Erythroblast (primary cell): ENCODE measurements around the gene RELT.
A peak's percentile ranks its signal among the peaks of the same experiment; 100 is the strongest.

Experiments
- DNase-seq, 2 experiments: peaks; one replicate each; lab custom pipeline; 2025; lab: John Stamatoyannopoulos, UW
- GATA1 ChIP-seq: IDR thresholded peaks from 2 replicates; pipeline ENCODE4 v1.6.1; 2011; ENCODE audit warnings: low read depth, mild to moderate bottlenecking, control low read depth, low read length, moderate library complexity
- POLR2A ChIP-seq: IDR thresholded peaks from 2 replicates; pipeline ENCODE4 v1.6.1; 2011; ENCODE audit warnings: mild to moderate bottlenecking, low read length

Gene RELT

DNA sequence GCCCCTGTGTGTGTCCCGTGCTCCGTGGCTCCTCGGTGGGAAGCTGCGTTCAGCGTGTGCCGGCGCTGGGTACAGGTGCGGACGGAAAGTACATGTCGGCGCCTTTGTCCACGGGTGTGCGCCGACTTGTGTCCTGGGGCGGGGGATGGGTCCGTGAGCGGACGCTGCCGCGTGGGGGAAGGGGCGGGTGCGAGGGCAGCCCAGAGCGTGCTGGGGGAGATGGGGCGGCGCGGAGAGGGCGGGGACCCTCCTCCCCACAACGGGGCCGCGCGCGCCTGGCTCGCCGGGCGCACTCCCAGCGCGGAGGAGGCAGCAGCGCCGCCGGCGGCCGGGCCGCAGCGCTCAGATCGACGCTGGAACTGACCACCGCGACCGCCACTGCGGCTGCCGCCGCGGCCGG lies 33.6 kb upstream of the RELT start:
- no peak for DNase-seq
- no peak for TF ChIP-seq GATA1
- TF ChIP-seq POLR2A, result no peak

DNA sequence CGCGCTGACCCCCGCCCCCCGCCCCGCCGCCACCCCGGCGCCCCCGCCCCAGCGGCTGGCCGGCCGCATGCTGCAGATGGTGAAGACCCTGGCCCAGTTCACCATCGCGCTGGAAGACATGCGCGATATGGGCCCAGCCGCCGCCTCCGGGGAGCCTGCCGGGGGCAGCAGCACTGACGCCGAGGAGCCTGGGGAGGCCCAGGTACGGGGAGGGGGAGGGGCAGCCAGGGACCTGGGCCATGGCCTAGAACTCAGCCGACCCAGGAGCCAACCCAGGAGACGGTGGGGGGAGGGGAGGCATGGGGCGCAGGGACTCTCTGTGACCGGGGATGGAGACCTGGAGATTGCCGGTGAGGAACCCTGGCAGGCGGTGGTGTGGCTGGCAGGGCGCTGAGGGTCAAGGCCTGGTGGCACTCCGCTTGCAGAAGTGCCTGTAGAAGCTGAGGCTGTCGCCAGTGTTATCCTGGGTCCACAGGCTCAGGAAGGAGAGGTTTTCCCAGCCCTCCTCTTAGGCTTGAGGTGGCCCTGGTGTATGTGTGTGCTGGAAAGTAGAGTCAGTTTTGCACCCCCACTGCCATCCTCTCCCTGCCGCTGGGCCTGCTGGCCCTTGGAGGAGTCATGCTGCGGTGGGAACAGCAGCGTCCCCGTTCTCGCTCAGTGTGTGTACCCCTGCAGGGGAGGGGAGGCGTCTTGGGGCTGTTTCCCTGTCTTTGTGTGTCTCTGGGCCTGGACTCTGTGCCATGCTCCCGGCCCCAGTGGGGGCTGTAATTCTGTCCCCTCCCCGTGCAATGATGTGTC lies 32.9 kb upstream of the RELT start:
- TF ChIP-seq GATA1 (no peak), POLR2A (no peak)
- DNase-seq, result no peak

DNA sequence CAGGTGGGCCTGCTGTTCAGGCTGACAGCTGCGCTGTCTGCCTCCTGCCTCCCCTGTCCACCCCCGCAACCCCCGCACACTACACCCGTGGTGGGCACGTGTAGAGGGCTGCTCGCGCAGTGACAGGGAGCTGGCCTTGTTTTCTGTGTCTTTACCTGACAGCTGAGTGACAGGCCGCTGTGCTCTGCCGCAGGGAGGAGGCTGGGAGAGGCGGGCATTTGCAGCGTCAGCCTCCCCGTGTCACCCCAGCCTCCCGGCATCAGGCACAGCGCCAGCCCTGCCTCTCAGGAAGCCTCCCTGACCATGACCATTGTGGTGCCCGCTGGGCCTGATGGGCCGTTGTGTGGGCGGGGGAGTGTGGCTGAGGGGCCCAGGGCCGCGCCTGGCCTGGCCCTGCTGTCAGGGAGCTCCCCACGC lies 32.0 kb upstream of the RELT start:
- no peak for TF ChIP-seq GATA1
- TF ChIP-seq POLR2A, result no peak
- no peak for DNase-seq

DNA sequence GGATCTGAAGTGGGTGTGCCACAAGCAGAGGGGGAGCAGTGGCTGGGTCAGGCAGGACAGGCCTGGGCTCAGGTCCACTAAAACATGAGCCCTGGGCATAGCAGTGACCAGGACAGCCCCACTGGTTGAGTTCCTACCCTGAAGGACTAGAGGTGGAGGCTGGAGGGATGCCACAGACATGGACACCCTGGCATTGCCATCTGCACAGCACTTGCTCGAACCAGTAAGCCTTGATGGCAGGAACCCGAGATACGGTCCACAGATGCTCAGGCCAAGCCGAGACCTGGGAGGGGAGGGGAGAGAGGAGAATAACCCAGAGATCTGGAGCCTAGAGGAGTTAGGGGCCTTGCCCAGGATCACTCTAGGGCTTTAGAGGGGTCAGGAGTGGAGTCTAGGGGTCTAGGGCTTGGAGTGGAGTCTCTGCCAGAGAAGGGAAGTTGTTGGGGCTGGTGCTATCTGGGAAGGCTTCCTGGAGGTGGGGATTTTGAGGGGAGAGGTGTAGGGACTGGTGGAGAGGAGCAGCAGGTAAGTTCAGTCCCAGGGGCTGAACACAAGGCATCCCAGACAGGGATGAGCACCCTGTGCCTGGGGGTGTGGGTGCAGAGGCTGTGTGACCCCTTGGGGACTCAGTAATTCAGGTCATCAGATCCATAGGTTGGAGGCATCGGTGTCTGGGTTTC lies 30.6 kb upstream of the RELT start:
- no peak for DNase-seq
- no peak for TF ChIP-seq GATA1
- TF ChIP-seq POLR2A, result no peak

DNA sequence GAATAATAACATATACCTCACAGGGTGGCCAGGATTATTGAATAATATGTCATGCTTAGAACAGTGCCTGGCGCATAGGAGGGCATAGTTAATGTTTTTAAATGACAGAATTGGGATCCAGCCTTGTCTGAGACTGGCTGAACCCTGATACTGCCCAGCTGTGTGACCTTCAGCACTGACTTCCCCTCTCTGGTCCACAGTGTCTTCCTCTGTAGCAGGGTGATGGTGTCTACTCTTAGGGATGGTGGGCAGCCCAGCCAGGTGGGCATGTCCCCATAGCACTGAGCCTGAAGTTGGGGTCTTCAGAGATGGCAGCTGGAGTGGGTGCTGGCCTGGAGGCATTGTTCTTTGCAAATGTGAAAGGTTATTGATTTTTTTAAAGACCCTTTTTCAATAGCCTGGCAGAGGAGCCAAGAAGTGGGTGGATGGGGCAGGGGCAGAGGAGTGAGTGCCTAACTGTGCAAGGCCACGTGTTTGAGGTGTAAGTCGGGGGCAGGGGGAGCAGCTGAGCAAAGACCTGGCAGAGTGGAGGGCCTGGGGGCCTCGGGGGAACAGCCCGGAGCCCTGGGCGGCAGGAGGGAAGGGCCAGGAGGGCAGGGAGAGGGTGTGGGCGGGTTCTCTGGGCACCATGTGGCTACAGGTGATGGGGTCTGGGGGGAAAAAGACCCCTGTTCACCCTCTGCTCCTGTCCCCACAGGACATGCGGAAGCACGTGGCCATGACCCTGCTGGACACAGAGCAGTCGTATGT lies 29.8 kb upstream of the RELT start:
- TF ChIP-seq POLR2A (no peak), GATA1 (no peak)

DNA sequence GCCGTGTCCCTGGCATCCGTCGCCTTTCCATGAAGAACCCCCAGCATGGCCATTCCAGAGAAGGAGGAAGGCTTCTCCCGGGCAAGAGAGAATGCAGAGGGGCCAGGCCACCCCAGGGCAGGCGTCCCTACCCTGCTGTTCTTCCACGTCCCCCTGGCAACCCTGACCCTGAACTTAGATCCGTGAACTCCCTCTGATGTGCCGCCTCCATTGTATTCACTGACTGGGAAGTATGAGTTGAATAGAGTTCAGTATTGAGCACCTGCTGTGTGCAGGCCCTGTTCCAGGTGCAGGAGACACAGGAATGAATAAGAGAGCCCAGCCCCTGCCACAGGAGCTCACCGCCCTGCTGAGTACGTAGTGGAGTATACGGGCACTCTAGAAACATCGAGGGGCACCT lies 29.1 kb upstream of the RELT start:
- no peak for DNase-seq
- no peak for TF ChIP-seq POLR2A
- no peak for TF ChIP-seq GATA1

More for the DNA sequence above, 29.8 kb upstream of the RELT start:
- DNase-seq, result no peak

DNA sequence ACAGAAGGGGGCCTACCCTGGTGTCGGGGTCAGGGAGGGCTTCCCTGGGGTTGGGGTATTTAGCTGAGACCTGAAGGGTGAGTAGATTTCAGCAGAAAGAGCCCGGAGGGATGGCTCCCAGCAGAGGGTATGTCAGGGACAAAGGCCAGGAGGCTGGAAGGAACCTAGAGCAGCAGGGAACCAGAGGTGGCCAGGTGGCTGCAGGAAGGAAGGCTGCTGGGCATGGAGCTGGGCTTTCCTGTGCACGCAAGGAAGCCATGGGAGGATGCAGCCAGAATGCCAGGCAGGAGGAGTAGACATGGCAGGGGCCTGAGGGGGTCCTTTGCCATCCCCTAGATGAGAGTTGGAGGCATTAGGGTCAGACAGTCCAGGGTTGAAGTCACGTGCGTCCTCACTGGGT lies 27.4 kb upstream of the RELT start:
- TF ChIP-seq POLR2A (no peak), GATA1 (no peak)

DNA sequence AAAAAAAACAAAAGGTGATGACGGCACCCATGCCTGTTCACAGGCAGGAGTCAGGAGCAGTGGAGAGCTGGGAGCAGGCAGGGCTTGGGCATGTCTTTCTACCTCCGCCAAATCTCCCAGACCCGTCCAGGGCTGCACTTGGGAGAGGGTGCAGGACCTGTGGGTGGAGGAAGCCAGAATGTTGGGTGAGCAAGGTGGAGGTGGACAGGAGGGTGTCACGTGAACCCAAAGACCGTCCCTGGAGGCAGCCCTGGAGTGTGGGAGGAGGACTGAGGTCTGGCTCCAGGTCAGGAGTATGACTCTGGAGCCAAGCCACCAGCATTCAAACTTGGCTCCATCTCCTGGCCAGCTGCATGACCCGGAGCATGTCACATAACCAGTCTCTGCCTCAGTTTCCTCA lies 26.6 kb upstream of the RELT start:
- no peak for DNase-seq
- TF ChIP-seq GATA1 (no peak), POLR2A (no peak)

More for the DNA sequence above, 27.4 kb upstream of the RELT start:
- DNase-seq, result no peak

DNA sequence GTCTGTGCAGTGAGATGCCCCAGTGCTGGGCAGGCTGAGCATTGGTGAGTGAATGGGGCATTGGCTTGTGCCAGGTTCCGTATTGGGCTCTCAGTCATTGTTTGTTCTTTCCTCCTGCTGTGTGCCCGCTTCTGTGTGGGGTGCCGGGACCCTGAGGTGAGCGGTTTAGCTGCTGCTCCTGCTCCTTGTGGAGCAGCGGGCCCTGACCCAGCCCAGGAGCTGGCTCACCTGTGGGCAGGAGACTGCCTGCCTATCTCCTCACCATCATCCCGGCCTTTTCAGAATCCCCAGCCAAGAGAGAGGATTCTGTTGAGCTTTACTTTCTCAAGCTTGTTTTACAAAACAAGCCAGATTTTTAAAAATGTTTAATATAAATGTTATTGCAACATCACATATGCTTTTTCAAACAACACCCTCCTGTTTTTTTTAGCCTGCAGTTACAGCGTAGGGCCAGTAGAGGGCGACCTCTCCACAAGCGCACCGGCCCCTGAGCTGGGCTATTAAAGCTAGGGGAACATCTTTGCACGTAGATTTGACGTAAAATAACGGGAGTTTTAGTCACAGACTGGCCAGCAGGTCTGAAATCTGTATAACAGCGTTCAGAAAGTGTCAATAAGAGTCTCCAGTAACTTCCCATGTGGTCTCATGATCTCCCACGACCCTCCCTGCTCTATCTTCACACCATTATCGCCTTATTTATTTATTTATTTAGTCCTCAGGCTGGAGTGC lies 25.1 kb upstream of the RELT start:
- DNase-seq, result peak; percentile 81 to 89
- TF ChIP-seq POLR2A, result no peak
- no peak for TF ChIP-seq GATA1

DNA sequence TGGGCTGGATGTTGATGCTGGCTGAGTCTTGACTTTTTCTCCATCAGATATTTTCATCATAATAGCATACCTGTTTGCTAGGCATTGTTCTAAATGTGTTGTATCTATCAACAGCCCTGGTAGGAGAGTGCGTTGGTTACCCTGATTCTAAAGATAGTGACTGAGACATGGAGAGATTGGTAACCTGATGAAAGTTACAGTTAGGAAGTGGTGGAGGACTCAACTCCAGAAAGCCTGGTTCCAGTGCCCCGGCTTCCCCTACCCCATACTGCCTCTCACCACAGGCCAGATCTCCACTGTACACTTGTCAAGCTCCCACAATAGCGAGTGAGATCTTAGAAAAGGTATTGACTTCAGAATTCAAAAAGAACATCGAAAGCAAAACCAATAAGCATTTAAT lies 22.8 kb upstream of the RELT start:
- DNase-seq, result no peak
- TF ChIP-seq GATA1 (no peak), POLR2A (no peak)

DNA sequence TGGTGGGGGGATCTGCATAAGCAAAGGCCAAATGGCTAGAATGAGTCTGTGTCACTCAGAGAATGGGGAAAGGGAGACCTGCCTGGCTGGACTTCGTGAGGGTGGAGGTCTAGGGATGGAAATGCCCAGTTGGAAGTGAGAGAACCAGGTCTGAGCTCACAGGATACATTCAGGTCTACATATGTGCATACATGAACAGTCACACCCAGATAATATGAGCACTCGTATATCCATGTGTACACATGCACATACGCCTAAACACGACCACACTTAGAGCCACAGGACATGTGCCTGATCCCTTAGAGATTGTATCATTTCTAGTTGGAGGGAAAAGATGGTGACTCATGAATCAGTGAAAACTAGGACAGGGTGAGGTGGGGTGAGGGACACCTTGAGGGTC lies 21.1 kb upstream of the RELT start:
- TF ChIP-seq POLR2A (no peak), GATA1 (no peak)
- DNase-seq, result no peak

DNA sequence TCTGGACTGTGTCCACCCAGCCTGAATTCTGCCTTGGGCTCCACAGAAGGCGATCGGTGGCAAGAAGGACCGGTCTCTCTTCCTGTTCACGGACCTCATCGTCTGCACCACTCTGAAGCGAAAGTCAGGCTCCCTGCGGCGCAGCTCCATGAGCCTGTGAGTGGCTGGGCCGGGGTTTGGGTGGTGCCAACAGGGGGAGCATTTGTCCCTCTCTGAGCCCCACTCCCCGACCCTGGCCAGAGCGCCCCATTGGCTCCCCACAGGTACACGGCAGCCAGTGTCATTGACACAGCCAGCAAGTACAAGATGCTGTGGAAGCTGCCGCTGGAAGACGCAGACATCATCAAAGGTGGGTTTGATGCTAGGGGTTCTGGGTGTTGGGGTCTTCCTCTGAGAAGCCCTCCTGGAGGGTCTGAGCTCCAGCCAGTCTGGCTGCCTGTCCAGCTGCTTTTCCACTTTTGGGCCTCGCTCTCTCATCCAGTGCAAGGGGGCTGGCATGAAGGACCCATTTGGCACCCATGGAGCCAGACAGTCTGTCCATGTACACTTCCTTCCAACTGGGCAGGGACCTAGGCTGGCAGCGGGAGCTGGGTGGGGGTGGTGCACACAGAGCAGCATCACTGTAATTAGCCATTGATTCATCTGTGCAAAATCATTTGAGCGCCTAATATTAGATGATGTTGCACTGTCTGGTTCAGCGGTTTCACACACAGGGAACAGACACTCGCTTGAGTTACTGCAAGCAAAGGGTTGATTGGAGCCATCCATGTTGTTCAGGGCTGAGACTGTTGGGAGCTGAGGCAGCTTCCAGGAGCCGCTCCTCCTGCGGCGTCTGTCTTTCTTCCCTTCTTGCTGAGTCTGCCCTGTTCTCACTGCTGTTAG lies 19.0 kb upstream of the RELT start:
- TF ChIP-seq GATA1 (no peak), POLR2A (no peak)
- DNase-seq, result no peak
